Smooth muscle cell (in vitro differentiated cells): ENCODE results near the gene ESPN. TPM values are rescaled to one million over a fixed set of nuclear protein-coding genes. Genes with fewer than 3 reads are reported as not detected.

Source experiments
- DNase-seq: peaks from one replicate; lab custom pipeline; 2025; ENCODE audit not compliant: unreplicated experiment; lab: John Stamatoyannopoulos, UW
- H2AFZ ChIP-seq: fragments of 200-600 bp; sonication (generic); 2 replicates; pipeline ENCODE4 v1.6.0; 2016; ENCODE audit warnings: antibody characterized with exemption, low read depth, mild to moderate bottlenecking
- H3F3A ChIP-seq: fragments of 200-600 bp; sonication (generic); 2 replicates; pipeline ENCODE4 v1.6.0; 2017; ENCODE audit warnings: antibody characterized with exemption, low read depth
- H3K27ac ChIP-seq: fragments of 200-600 bp; sonication (generic); 2 replicates; pipeline ENCODE4 v1.5.1; 2016; ENCODE audit warnings: low read depth, mild to moderate bottlenecking
- H3K27me3 ChIP-seq: fragments of 200-600 bp; sonication (generic); 2 replicates; pipeline ENCODE4 v1.6.1; 2016; ENCODE audit warnings: low read depth, mild to moderate bottlenecking
- H3K36me3 ChIP-seq: fragments of 200-600 bp; sonication (generic); 2 replicates; pipeline ENCODE4 v1.5.1; 2016; ENCODE audit warnings: low read depth
- H3K4me1 ChIP-seq: fragments of 200-600 bp; sonication (generic); 2 replicates; pipeline ENCODE4 v1.5.1; 2016; ENCODE audit warnings: low read depth
- H3K4me2 ChIP-seq: fragments of 200-600 bp; sonication (generic); 2 replicates; pipeline ENCODE4 v1.6.0; 2016; ENCODE audit warnings: mild to moderate bottlenecking
- H3K4me3 ChIP-seq: fragments of 200-600 bp; sonication (generic); 2 replicates; pipeline ENCODE4 v1.5.1; 2016; ENCODE audit warnings: mild to moderate bottlenecking
- H3K79me2 ChIP-seq: fragments of 200-600 bp; sonication (generic); 2 replicates; pipeline ENCODE4 v1.6.0; 2016; ENCODE audit warnings: low read depth, mild to moderate bottlenecking
- H3K9ac ChIP-seq: fragments of 200-600 bp; sonication (generic); 2 replicates; pipeline ENCODE4 v1.6.0; 2016; ENCODE audit warnings: low read depth
- H3K9me3 ChIP-seq: fragments of 200-600 bp; sonication (generic); replicated peaks from 2 replicates; pipeline ENCODE4 v1.5.1; 2016; ENCODE audit warnings: low read depth
- H4K20me1 ChIP-seq: fragments of 200-600 bp; sonication (generic); 2 replicates; pipeline ENCODE4 v1.6.0; 2016; ENCODE audit warnings: low read depth
- WGBS: methylation state at CpG from one replicate; pipeline ENCODE4 v1.1.7; 2016; ENCODE audit warnings: low lambda C conversion rate; 5-methylcytosine and 5-hydroxymethylcytosine counted together
- polyA plus RNA-seq: library from polyadenylated mRNA; unstranded; fragments of >200 nt; fragmentation: Nextera tagmentation; extraction: Ambion mirVana; gene quantifications from 2 replicates; pipeline ENCODE4 v1.2.1, GENCODE V29; 2016
- total RNA-seq: library from RNA; depleted of rRNA; stranded (reverse); fragments of >200 nt; gene quantifications from 2 replicates; pipeline ENCODE4 v1.2.3, GENCODE V29; 2014
- TF ChIP-seq, protein P1 (sequence below): fragments of 200-600 bp; sonication (generic); IDR thresholded peaks from 2 replicates; pipeline ENCODE4 v1.5.1; 2017; ENCODE audit warnings: borderline replicate concordance, mild to moderate bottlenecking, antibody characterized with exemption; ENCODE audit not compliant: insufficient read depth, poor library complexity, severe bottlenecking

ESPN gene
- total and polyA plus RNA-seq, 2 experiments from 2014 or later, result 1.1 TPM; not detected in 1

DNA sequence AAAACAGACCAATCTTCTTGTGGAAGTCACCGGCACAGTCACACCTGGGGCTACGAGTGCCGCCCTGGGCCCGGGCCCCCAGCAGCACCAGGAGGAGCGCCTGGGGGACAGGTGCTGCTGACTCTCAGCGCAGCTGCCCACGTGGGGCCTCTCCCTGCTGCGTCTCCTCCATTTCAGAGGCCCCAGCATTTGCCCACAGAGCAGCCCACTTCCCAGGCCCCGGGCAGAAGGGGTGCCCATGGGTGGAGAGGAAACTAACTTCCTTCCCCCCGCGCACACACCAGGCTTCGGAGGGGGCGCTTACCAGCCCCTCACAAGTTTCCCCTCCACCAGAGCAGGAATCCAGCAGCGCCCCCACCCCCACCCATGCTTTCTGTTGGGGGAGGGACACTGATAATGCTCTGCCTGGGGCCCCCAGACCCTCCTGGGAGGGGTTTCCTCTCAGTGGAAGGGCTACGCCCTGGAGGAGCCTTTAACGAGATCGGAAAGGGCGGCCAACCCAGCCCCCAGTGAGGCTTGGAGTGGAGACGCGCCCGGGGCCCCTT, 41.0 kb downstream of the ESPN start:
- TF ChIP-seq, protein P1, sequence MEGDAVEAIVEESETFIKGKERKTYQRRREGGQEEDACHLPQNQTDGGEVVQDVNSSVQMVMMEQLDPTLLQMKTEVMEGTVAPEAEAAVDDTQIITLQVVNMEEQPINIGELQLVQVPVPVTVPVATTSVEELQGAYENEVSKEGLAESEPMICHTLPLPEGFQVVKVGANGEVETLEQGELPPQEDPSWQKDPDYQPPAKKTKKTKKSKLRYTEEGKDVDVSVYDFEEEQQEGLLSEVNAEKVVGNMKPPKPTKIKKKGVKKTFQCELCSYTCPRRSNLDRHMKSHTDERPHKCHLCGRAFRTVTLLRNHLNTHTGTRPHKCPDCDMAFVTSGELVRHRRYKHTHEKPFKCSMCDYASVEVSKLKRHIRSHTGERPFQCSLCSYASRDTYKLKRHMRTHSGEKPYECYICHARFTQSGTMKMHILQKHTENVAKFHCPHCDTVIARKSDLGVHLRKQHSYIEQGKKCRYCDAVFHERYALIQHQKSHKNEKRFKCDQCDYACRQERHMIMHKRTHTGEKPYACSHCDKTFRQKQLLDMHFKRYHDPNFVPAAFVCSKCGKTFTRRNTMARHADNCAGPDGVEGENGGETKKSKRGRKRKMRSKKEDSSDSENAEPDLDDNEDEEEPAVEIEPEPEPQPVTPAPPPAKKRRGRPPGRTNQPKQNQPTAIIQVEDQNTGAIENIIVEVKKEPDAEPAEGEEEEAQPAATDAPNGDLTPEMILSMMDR, result no peak
- Histone ChIP-seq H3K36me3 (no peaks in the 10 kb centered on the region), H3K9ac (no peak overlapping the region), H3K4me1 (peaks cover 2% of the 10 kb centered on the region), H2AFZ (no peak overlapping the region), H4K20me1 (peaks cover 19% of the 10 kb centered on the region), H3K4me2 (no peak overlapping the region), H3K27me3 (no peaks in the 10 kb centered on the region), H3K27ac (no peak overlapping the region), H3K4me3 (no peak overlapping the region), H3F3A (no peaks in the 10 kb centered on the region), H3K9me3 (no peaks in the 10 kb centered on the region), H3K79me2 (no peaks in the 10 kb centered on the region)
- WGBS, result 82% methylated on average over 16 of the region's 21 CpGs
- no peak for DNase-seq

DNA sequence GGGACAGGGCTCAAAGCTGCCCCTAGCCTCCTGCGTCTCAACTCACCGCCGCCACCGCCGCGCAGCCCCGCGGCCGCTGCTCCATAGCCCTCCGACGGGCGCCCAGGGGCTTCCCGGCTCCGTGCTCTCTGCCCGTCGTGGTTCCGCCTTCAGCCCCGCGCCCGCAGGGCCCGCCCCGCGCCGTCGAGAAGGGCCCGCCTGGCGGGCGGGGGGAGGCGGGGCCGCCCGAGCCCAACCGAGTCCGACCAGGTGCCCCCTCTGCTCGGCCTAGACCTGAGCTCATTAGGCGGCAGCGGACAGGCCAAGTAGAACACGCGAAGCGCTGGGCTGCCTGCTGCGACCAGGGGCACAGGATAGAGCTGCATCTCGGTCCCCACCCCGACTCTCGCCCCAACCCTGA, 41.4 kb downstream of the ESPN start, which contains the start of gene TNFRSF25:
TNFRSF25 (minus strand) TSS at position 151 of the 400 bp plus-strand sequence; CDS start at position 85, 66 bp downstream.
- no peak within 1 kb of the TSS for H3K9ac ChIP-seq
- no peak within 1 kb of the TSS for H3K4me3 ChIP-seq
- WGBS, result 25% methylated on average over 31 of the region's 43 CpGs
- peaks cover 24% of the 10 kb centered on the region for H4K20me1 ChIP-seq
- no peaks in the 10 kb centered on the region for H3K27me3 ChIP-seq
- no peaks in the 10 kb centered on the region for H3K36me3 ChIP-seq
- DNase-seq, result no peak
- no peaks in the 10 kb centered on the region for H3K79me2 ChIP-seq
- no peaks in the 10 kb centered on the region for H3K9me3 ChIP-seq
- H2AFZ ChIP-seq, result no peak within 1 kb of the TSS
- no peak within 1 kb of the TSS for H3K4me2 ChIP-seq
- H3K27ac ChIP-seq, result no peak within 1 kb of the TSS
- TF ChIP-seq, protein P1, result no peak
- no peaks in the 10 kb centered on the region for H3K4me1 ChIP-seq
- no peaks in the 10 kb centered on the region for H3F3A ChIP-seq

DNA sequence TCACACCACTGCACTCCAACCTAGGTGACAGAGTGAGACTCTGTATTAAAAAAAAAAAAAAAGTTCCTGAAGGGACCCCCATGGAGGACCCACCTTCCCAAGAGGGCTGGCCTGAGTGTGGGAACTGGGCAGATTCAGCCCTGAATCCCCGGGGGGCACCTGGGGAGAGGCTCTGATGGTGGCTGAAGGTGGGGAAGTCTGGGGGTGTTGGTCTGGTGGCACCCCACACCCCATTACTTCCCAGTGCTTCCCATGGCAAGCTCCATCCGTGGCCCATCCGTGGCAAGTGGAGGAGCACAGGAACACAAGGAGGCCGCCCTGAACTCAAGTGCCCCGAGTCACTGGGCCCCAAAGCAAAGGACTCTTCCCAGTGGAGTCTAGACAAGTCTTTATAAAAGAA, 42.2 kb downstream of the ESPN start:
- Histone ChIP-seq H3K4me2 (no peak overlapping the region), H3F3A (no peaks in the 10 kb centered on the region), H3K9me3 (no peaks in the 10 kb centered on the region), H3K36me3 (no peaks in the 10 kb centered on the region), H3K27ac (no peak overlapping the region), H4K20me1 (peaks cover 28% of the 10 kb centered on the region), H3K79me2 (no peaks in the 10 kb centered on the region), H3K4me3 (no peak overlapping the region), H3K9ac (no peak overlapping the region), H2AFZ (no peak overlapping the region), H3K4me1 (no peaks in the 10 kb centered on the region), H3K27me3 (no peaks in the 10 kb centered on the region)
- WGBS, result 94% methylated on average over 5 of the region's 5 CpGs
- DNase-seq, result no peak
- TF ChIP-seq, protein P1, result no peak

DNA sequence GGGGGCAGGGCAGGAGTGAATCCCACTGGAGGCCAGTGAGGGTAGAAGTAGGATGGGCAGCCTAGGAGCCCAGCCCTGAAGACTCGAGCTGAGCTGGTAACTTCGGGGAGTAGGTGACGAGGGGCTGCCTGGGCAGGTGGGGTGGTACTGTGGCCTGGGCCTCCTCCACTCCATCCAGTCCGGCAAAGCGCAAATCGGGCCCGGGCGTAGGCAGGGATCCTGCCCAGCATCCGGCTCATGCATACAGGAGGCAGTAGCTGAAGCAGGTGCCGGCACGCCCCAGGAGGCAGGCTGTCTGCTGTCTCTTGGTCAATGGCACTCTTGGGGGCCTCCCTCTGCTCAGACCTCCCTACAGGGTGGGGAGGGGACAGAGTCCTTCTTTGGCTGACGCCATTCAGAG, 42.6 kb downstream of the ESPN start:
- Histone ChIP-seq H3K79me2 (no peaks in the 10 kb centered on the region), H3K27me3 (no peaks in the 10 kb centered on the region), H2AFZ (no peak overlapping the region), H3K9me3 (no peaks in the 10 kb centered on the region), H3K36me3 (no peaks in the 10 kb centered on the region), H3F3A (no peaks in the 10 kb centered on the region), H3K4me3 (no peak overlapping the region), H3K27ac (no peak overlapping the region), H3K4me2 (no peak overlapping the region), H3K9ac (no peak overlapping the region), H4K20me1 (peaks cover 33% of the 10 kb centered on the region), H3K4me1 (no peaks in the 10 kb centered on the region)
- DNase-seq, result no peak
- TF ChIP-seq, protein P1, result no peak
- 94% methylated on average over 8 of the region's 12 CpGs for WGBS
